H1 (cell line): ENCODE data around the gene PGLYRP1. TPM values are rescaled to one million over a fixed set of nuclear protein-coding genes. Genes with fewer than 3 reads are reported as not detected.

Experiments
- CTCF ChIA-PET: fragments of 300-600 bp; sonication (Branson Sonifier 250); formaldehyde crosslinking; loops from one replicate; lab custom pipeline; 2021; ENCODE audit not compliant: partially characterized antibody; lab: Charles Lee
- POLR2A ChIA-PET: fragments of 300-600 bp; sonication (Branson Sonifier 250); formaldehyde crosslinking; loops from one replicate; lab custom pipeline; 2021; ENCODE audit warnings: inconsistent platforms; ENCODE audit not compliant: partially characterized antibody; lab: Charles Lee
- DNase-seq, 2 experiments: peaks; one replicate each; pipeline versions ENCODE4 v3.0.0 to v3.0.0-alpha.2; 2010 to 2022; ENCODE audit warnings: low spot score in 2 of 2, low read depth in 1 of 2, mixed read lengths in 1 of 2
- FAIRE-seq: peaks from 2 replicates; lab custom pipeline; 2011; peaks lifted over from hg19 to GRCh38; lab: Jason Lieb, UNC
- H2AFZ ChIP-seq: 2 replicates; pipeline ENCODE4 v1.8.1; 2012; ENCODE audit warnings: low read length, inconsistent platforms
- H2AK5ac ChIP-seq: 2 replicates; pipeline ENCODE4 v1.6.1; 2013; ENCODE audit warnings: low read depth, low read length
- H2BK120ac ChIP-seq: replicated peaks from 2 replicates; pipeline ENCODE3; 2013; ENCODE audit warnings: low read depth, low read length, inconsistent platforms
- H2BK12ac ChIP-seq: 2 replicates; pipeline ENCODE4 v1.6.1; 2013; ENCODE audit warnings: low read depth, low read length
- H2BK15ac ChIP-seq: 2 replicates; pipeline ENCODE4 v1.6.1; 2013; ENCODE audit warnings: low read length
- H2BK20ac ChIP-seq: 2 replicates; pipeline ENCODE4 v1.6.1; 2013; ENCODE audit warnings: low read length
- H2BK5ac ChIP-seq: 2 replicates; pipeline ENCODE4 v1.6.1; 2013; ENCODE audit warnings: low read depth, low read length
- H3K14ac ChIP-seq: 2 replicates; pipeline ENCODE4 v1.6.1; 2013; ENCODE audit warnings: inconsistent platforms; ENCODE audit not compliant: insufficient read length
- H3K18ac ChIP-seq: 2 replicates; pipeline ENCODE4 v1.6.1; 2013; ENCODE audit warnings: low read length; ENCODE audit errors: extremely low read depth
- H3K23ac ChIP-seq: 2 replicates; pipeline ENCODE4 v1.6.1; 2013; ENCODE audit warnings: inconsistent platforms; ENCODE audit not compliant: insufficient read length
- H3K23me2 ChIP-seq: 2 replicates; pipeline ENCODE4 v1.6.1; 2013; ENCODE audit warnings: low read depth, low read length
- H3K27ac ChIP-seq: 2 replicates; pipeline ENCODE4 v1.6.1; 2011; ENCODE audit warnings: low read depth, low read length, inconsistent platforms
- H3K27me3 ChIP-seq, 4 experiments: replicated peaks in 1 of 4; 1 replicate in 1 of 4; 2 replicates in 3 of 4; pipeline versions ENCODE4 v1.6.1 to v1.8.1; 2011 to 2013; ENCODE audit warnings: low read length in 3 of 4, mild to moderate bottlenecking in 3 of 4, inconsistent platforms in 2 of 4, mixed read lengths in 2 of 4, moderate library complexity in 1 of 4; ENCODE audit not compliant: control insufficient read depth in 3 of 4, insufficient read depth in 3 of 4; ENCODE audit errors: extremely low read depth in 1 of 4
- H3K36me3 ChIP-seq, 4 experiments: 2 replicates each; pipeline versions ENCODE4 v1.6.1 to v1.8.1; 2011 to 2013; ENCODE audit warnings: mild to moderate bottlenecking in 4 of 4, low read length in 3 of 4, moderate library complexity in 2 of 4, control low read depth in 1 of 4, inconsistent platforms in 1 of 4; ENCODE audit not compliant: insufficient read depth in 4 of 4, control insufficient read depth in 2 of 4
- H3K4ac ChIP-seq: replicated peaks from 2 replicates; pipeline ENCODE3; 2013; ENCODE audit warnings: low read length, low read depth, mixed read lengths, inconsistent platforms; ENCODE audit not compliant: insufficient read length
- H3K4me1 ChIP-seq, 4 experiments: replicated peaks in 1 of 4; 1 replicate in 1 of 4; 2 replicates in 3 of 4; pipeline versions ENCODE4 v1.6.1 to v1.8.1; 2011 to 2013; ENCODE audit warnings: low read length in 3 of 4, inconsistent platforms in 2 of 4, mixed read lengths in 1 of 4; ENCODE audit not compliant: insufficient read depth in 4 of 4, control insufficient read depth in 3 of 4
- H3K4me2 ChIP-seq, 2 experiments: 2 replicates each; pipeline versions ENCODE4 v1.6.1 to v1.8.1; 2011 to 2013; ENCODE audit warnings: low read depth in 2 of 2, low read length in 2 of 2, control low read depth in 1 of 2, inconsistent platforms in 1 of 2, mild to moderate bottlenecking in 1 of 2; ENCODE audit not compliant: insufficient read depth in 1 of 2
- H3K4me3 ChIP-seq, 4 experiments: fragments of 200-600, 300-600 bp in 1 of 4; sonication (generic), shearing (Covaris generic), sonication (Bioruptor Twin) in 1 of 4; 2 replicates each; pipeline versions ENCODE4 v1.5.1 to v1.8.1; 2011 to 2016; ENCODE audit warnings: low read length in 4 of 4, low read depth in 3 of 4, control low read depth in 2 of 4, inconsistent platforms in 2 of 4, mild to moderate bottlenecking in 2 of 4, mixed read lengths in 1 of 4, moderate library complexity in 1 of 4; ENCODE audit not compliant: insufficient read depth in 2 of 4; ENCODE audit errors: extremely low read depth in 1 of 4
- H3K56ac ChIP-seq: replicated peaks from 2 replicates; pipeline ENCODE3; 2013; ENCODE audit warnings: low read depth, mild to moderate bottlenecking, mixed read lengths, low read length, inconsistent platforms; ENCODE audit not compliant: insufficient read length
- H3K79me1 ChIP-seq: 2 replicates; pipeline ENCODE4 v1.6.1; 2013; ENCODE audit warnings: low read depth, low read length, control low read depth
- H3K79me2 ChIP-seq, 2 experiments: 2 replicates each; pipeline versions ENCODE4 v1.6.1 to v1.8.1; 2012 to 2013; ENCODE audit warnings: low read length in 2 of 2, mild to moderate bottlenecking in 2 of 2, inconsistent platforms in 1 of 2; ENCODE audit not compliant: insufficient read depth in 2 of 2, control insufficient read depth in 1 of 2
- H3K9ac ChIP-seq, 4 experiments: replicated peaks in 1 of 4; 1 replicate in 1 of 4; 2 replicates in 3 of 4; pipeline versions ENCODE4 v1.6.1 to v1.8.1; 2011 to 2013; ENCODE audit warnings: low read depth in 3 of 4, low read length in 3 of 4, control low read depth in 2 of 4, mild to moderate bottlenecking in 2 of 4, moderate library complexity in 2 of 4, inconsistent platforms in 1 of 4; ENCODE audit errors: extremely low read depth in 1 of 4
- H3K9me3 ChIP-seq, 2 experiments: 2 replicates each; pipeline versions ENCODE4 v1.6.1 to v1.8.1; 2012 to 2013; ENCODE audit warnings: mild to moderate bottlenecking in 2 of 2, moderate library complexity in 2 of 2, control low read depth in 1 of 2, inconsistent platforms in 1 of 2, low read depth in 1 of 2, low read length in 1 of 2, mixed read lengths in 1 of 2; ENCODE audit not compliant: insufficient read depth in 2 of 2
- H4K20me1 ChIP-seq, 2 experiments: replicated peaks in 1 of 2; 2 replicates each; pipeline versions ENCODE3 to v1.8.1; 2011 to 2013; ENCODE audit warnings: inconsistent platforms in 2 of 2, low read length in 2 of 2, mild to moderate bottlenecking in 1 of 2; ENCODE audit not compliant: insufficient read depth in 2 of 2, control insufficient read depth in 1 of 2
- H4K5ac ChIP-seq: 2 replicates; pipeline ENCODE4 v1.6.1; 2013; ENCODE audit warnings: low read length, low read depth, mixed read lengths, inconsistent platforms; ENCODE audit not compliant: insufficient read length
- H4K8ac ChIP-seq: 2 replicates; pipeline ENCODE4 v1.8.0; 2013; ENCODE audit warnings: mild to moderate bottlenecking, moderate library complexity, low read length, inconsistent platforms; ENCODE audit not compliant: insufficient read depth; ENCODE audit errors: extremely low read depth
- H4K91ac ChIP-seq: replicated peaks from 2 replicates; pipeline ENCODE3; 2013; ENCODE audit warnings: low read length, mixed read lengths, inconsistent platforms; ENCODE audit not compliant: insufficient read length
- CREB1 ChIP-seq: IDR thresholded peaks from 2 replicates; pipeline ENCODE4 v1.6.1; 2012; ENCODE audit warnings: inconsistent platforms
- EZH2 ChIP-seq: fragments of 200-600 bp; sonication (generic); IDR thresholded peaks from 2 replicates; pipeline ENCODE4 v1.7.1; 2012; ENCODE audit warnings: low read depth, mild to moderate bottlenecking, moderate library complexity, low read length, inconsistent platforms; ENCODE audit not compliant: severe bottlenecking
- HDAC6 ChIP-seq: IDR thresholded peaks from one replicate; pipeline ENCODE4 v1.7.1; 2012; ENCODE audit warnings: low read depth, mild to moderate bottlenecking, inconsistent platforms, low read length, moderate library complexity
- POU5F1 ChIP-seq: IDR thresholded peaks from 2 replicates; pipeline ENCODE4 v1.6.1; 2011; ENCODE audit warnings: low read depth, mild to moderate bottlenecking, low read length, moderate library complexity
- SP1 ChIP-seq: IDR thresholded peaks from 2 replicates; pipeline ENCODE4 v1.6.1; 2011; ENCODE audit warnings: low read depth, low read length
- TCF12 ChIP-seq: IDR thresholded peaks from 2 replicates; pipeline ENCODE4 v1.6.1; 2011; ENCODE audit warnings: low read depth, mild to moderate bottlenecking, low read length
- YY1 ChIP-seq: IDR thresholded peaks from 2 replicates; pipeline ENCODE4 v1.6.1; 2011; ENCODE audit warnings: low read depth, mild to moderate bottlenecking, low read length
- WGBS, 2 experiments: shearing (Covaris generic) in 1 of 2; methylation state at CpG; one replicate each; pipeline versions ENCODE4 v1.1.6 to v1.1.7; 2013 to 2015; ENCODE audit warnings: low lambda C conversion rate in 2 of 2, mixed read lengths in 2 of 2, inconsistent platforms in 1 of 2, low coverage in 1 of 2, missing lambda C conversion rate in 1 of 2; ENCODE audit not compliant: insufficient replicate concordance in 2 of 2, insufficient coverage in 1 of 2, insufficient read length in 1 of 2; ENCODE audit errors: extremely low coverage in 1 of 2, missing lambda C conversion rate in 1 of 2; 5-methylcytosine and 5-hydroxymethylcytosine counted together
- polyA plus RNA-seq, 7 experiments: library from polyadenylated mRNA; depleted of rRNA in 3 of 7; stranded (reverse) in 5 of 7; unstranded in 2 of 7; fragments of >200 nt in 5 of 7; fragments of 200-250 nt in 2 of 7; gene quantifications; 1 replicate in 5 of 7; 2 replicates in 1 of 7; 4 replicates in 1 of 7; pipeline versions ENCODE4 v1.2.1 to v1.2.3, GENCODE V29; 2011 to 2013; ENCODE audit warnings: missing spikeins in 2 of 7, mixed read lengths in 2 of 7
- total RNA-seq: library from RNA; stranded (reverse); fragmentation: NEBNext Ultra II Directional; extraction: Animal tissue kit (Norgen Biotek cat#: 25700); gene quantifications from 2 replicates; pipeline ENCODE4 v1.2.1, GENCODE V29; 2021

PGLYRP1 gene
- total and polyA plus RNA-seq, 2 of the 8 experiments (the other 6 are each of a cell fraction or from before 2014, with no cell fraction given), result not detected

DNA sequence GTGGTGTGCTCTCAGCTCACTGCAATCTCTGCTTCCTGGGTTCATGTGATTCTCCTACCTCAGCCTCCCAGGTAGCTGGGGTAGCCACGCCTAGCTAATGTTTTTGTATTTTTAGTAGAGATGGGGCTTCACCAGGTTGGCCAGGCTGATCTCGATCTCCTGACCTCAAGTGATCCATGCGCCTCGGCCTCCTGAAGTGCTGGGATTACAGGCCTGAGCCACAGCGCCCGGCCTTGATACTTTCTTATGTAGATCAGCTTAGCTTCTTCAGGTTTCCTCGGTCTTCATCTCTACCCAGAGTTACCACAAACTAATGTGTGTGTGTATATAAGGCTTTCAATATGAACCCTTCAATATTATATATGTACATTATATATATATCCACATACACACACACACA lies 37.5 kb downstream of the PGLYRP1 start:
- Histone ChIP-seq H3K79me1 (no peaks in the 10 kb centered on the region), H3K4ac (no peak overlapping the region), H2BK5ac (no peak overlapping the region), H3K36me3 (no peaks in the 10 kb centered on the region), H2AK5ac (no peak overlapping the region), H2BK20ac (no peak overlapping the region), H4K8ac (no peak overlapping the region), H3K9me3 (no peaks in the 10 kb centered on the region), H2AFZ (no peak overlapping the region), H3K23ac (no peak overlapping the region), H3K4me1 (peaks cover 0 to 7% (median 2%) of the 10 kb centered on the region in 4 experiments; a peak in 2 of 7 replicates), H4K20me1 (no peaks in the 10 kb centered on the region), H3K9ac (no peak overlapping the region), H3K79me2 (no peaks in the 10 kb centered on the region), H3K23me2 (no peaks in the 10 kb centered on the region), H4K5ac (no peak overlapping the region), H3K4me2 (no peak overlapping the region), H3K14ac (no peak overlapping the region), H3K56ac (no peak overlapping the region), H3K4me3 (no peak overlapping the region), H4K91ac (no peak overlapping the region), H2BK12ac (no peak overlapping the region), H2BK120ac (no peak overlapping the region), H3K27ac (no peak overlapping the region), H3K18ac (no peak overlapping the region), H3K27me3 (no peaks in the 10 kb centered on the region), H2BK15ac (no peak overlapping the region)
- 77% methylated on average over 7 of the region's 7 CpGs; no CpG with 5 or more reads in 1 of the 2 experiments for WGBS, 2 experiments
- DNase-seq (no peak), FAIRE-seq (no peak)
- ChIA-PET POLR2A (interaction anchor here (2.0 kb wide), 1 partner anchor 10 kb away, joined by 9 read pairs; the partner anchor contains the start of gene CCDC61), CTCF (interaction anchor here (0.6 to 2.2 kb wide), 4 partner anchors 17 to 510 kb away, joined by 3 to 6 read pairs (median 4); no protein-coding TSS in a partner anchor)
- TF ChIP-seq EZH2 (no peak), YY1 (no peak), SP1 (no peak), TCF12 (no peak), HDAC6 (no peak), CREB1 (no peak), POU5F1 (no peak)
